GM12874 (cell line): Measurements from ENCODE around the gene RAP1GAP2.

Experiments used
- CTCF ChIP-seq: IDR thresholded peaks from 2 replicates; pipeline ENCODE4 v1.5.1; 2011; ENCODE audit warnings: low read depth, mild to moderate bottlenecking, control low read depth, low read length, moderate library complexity; ENCODE audit not compliant: insufficient read depth

RAP1GAP2 gene

DNA sequence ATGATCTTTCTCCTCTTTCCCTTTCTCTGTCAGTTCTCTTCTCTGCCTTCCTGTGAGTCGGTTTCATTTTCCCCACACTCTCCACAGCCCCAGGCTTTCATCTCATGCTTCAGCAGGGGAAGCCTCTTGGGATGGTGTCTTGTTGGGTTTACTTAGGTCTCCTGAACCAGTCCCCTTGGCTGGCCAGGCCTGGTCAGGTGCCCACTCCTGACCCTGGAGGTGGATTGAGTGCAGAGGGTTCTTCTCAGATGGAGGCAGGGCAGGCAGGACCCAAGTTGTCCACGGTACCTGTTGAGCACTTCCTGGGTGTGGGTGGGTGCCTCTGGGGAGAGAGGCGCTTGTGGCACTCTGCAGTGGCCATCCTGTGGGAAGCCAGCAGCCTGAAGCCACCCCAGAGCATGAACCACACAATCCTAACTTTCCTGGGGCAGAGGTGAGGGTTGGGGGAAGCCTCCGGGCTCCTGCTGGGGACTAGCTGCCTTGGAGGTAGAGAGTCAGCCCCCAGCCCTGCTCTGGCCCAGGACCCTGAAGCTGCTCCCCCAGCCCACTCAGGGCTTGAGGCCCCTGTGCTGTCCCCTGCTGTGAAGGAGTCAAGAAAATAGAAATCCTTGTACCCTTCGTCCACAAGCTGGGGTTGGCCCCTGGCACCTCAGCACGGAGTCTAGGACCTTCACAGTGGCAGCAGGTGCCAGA is 2.0 kb upstream of the RAP1GAP2 start:
- TF ChIP-seq CTCF, result no peak

- no peak for TF ChIP-seq CTCF
Measured at GRCh38 chr17:2795441-2796163, 636 bp upstream of the RAP1GAP2 start.

GRCh38 chr17:2797226-2797625 is 988 bp downstream of the RAP1GAP2 start:
- no peak for TF ChIP-seq CTCF

- no peak for TF ChIP-seq CTCF
Measured at GRCh38 chr17:2797637-2798036, 1.4 kb downstream of the RAP1GAP2 start.

- no peak for TF ChIP-seq CTCF
Measured at GRCh38 chr17:2798188-2798587, 1.9 kb downstream of the RAP1GAP2 start.

DNA sequence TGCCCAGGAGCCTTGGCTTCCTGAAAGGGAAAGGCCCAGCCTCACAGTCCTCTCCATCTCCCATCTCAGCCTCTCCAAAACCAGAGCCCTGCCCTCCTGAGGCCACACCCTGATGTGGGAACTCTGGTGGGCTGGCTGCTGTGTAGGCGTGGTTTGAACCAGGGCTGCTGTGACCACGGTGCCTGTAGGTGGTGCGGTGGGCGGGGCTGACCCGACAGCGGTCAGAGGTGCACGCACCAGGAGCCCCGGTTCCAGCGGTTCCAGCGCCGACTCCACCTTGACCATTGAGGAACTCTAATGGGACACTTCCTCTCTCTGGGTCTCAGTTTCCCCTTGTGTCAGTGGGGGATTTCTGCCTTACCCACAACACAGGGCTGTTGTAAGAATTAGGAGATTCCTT is 2.4 kb downstream of the RAP1GAP2 start:
- TF ChIP-seq CTCF, result no peak

GRCh38 chr17:2799653-2800052 is 3.4 kb downstream of the RAP1GAP2 start:
- no peak for TF ChIP-seq CTCF
